H9 (cell line): ENCODE measurements around the gene MICU2. TPM values are rescaled to one million over a fixed set of nuclear protein-coding genes. Genes with fewer than 3 reads are reported as not detected.
"Not testable (repeated sequence)": the region's sequence is repeated elsewhere in the genome, so short reads cannot be mapped to it uniquely, and the experiment has no call there.

Experiments
- DNase-seq: peaks from one replicate; pipeline ENCODE4 v3.0.0-alpha.2; 2017
- H2AFZ ChIP-seq: one replicate; pipeline ENCODE4 v1.6.1; 2013; ENCODE audit warnings: mild to moderate bottlenecking, low read length, control low read depth, moderate library complexity
- H2AK5ac ChIP-seq: 2 replicates; pipeline ENCODE4 v1.6.1; 2013; ENCODE audit warnings: low read length, control low read depth, mixed read lengths; ENCODE audit not compliant: insufficient read length
- H2BK120ac ChIP-seq: one replicate; pipeline ENCODE4 v1.6.1; 2013; ENCODE audit warnings: low read depth, mild to moderate bottlenecking, low read length, control low read depth, inconsistent platforms; ENCODE audit not compliant: poor library complexity, severe bottlenecking
- H2BK12ac ChIP-seq: 2 replicates; pipeline ENCODE4 v1.6.1; 2013; ENCODE audit warnings: low read length, control low read depth, mixed read lengths, low read depth; ENCODE audit not compliant: insufficient read length
- H2BK15ac ChIP-seq: 2 replicates; pipeline ENCODE4 v1.6.1; 2013; ENCODE audit warnings: low read depth, low read length, control low read depth
- H2BK20ac ChIP-seq: one replicate; pipeline ENCODE4 v1.6.1; 2013; ENCODE audit warnings: low read depth, mild to moderate bottlenecking, low read length, control low read depth, inconsistent platforms; ENCODE audit not compliant: poor library complexity, severe bottlenecking
- H2BK5ac ChIP-seq: 2 replicates; pipeline ENCODE4 v1.6.1; 2013; ENCODE audit warnings: low read length, control low read depth, mixed read lengths; ENCODE audit not compliant: insufficient read length
- H3K14ac ChIP-seq: 2 replicates; pipeline ENCODE4 v1.6.1; 2013; ENCODE audit warnings: low read length, control low read depth; ENCODE audit not compliant: insufficient read depth
- H3K18ac ChIP-seq: 2 replicates; pipeline ENCODE4 v1.6.1; 2013; ENCODE audit warnings: low read depth, mild to moderate bottlenecking, mixed read lengths, low read length, control low read depth; ENCODE audit not compliant: insufficient read length
- H3K23ac ChIP-seq: 2 replicates; pipeline ENCODE4 v1.6.1; 2013; ENCODE audit warnings: low read length, control low read depth, mixed read lengths, low read depth; ENCODE audit not compliant: insufficient read length
- H3K23me2 ChIP-seq: 2 replicates; pipeline ENCODE4 v1.6.1; 2013; ENCODE audit warnings: low read depth, mild to moderate bottlenecking, mixed read lengths, low read length, control low read depth; ENCODE audit not compliant: insufficient read length, poor library complexity, severe bottlenecking
- H3K27ac ChIP-seq: 2 replicates; pipeline ENCODE4 v1.5.1; 2013; ENCODE audit warnings: low read length, control low read depth, mixed read lengths, low read depth; ENCODE audit not compliant: insufficient read length
- H3K27me3 ChIP-seq: 2 replicates; pipeline ENCODE4 v1.6.1; 2013; ENCODE audit warnings: low read length, control low read depth, inconsistent platforms; ENCODE audit not compliant: insufficient read depth
- H3K4ac ChIP-seq: 2 replicates; pipeline ENCODE4 v1.6.1; 2013; ENCODE audit warnings: low read depth, mild to moderate bottlenecking, control low read depth, inconsistent platforms, low read length, moderate library complexity
- H3K4me1 ChIP-seq: 2 replicates; pipeline ENCODE4 v1.6.1; 2013; ENCODE audit warnings: low read length, control low read depth, inconsistent platforms; ENCODE audit not compliant: insufficient read depth
- H3K4me2 ChIP-seq: 2 replicates; pipeline ENCODE4 v1.6.1; 2013; ENCODE audit warnings: low read length, control low read depth, mixed read lengths; ENCODE audit not compliant: insufficient read length, insufficient read depth
- H3K56ac ChIP-seq: 2 replicates; pipeline ENCODE4 v1.6.1; 2013; ENCODE audit warnings: low read depth, mild to moderate bottlenecking, mixed read lengths, low read length, control low read depth; ENCODE audit not compliant: insufficient read length
- H3K79me1 ChIP-seq: 2 replicates; pipeline ENCODE4 v1.6.1; 2013; ENCODE audit warnings: low read depth, mild to moderate bottlenecking, moderate library complexity, low read length, control low read depth, inconsistent platforms; ENCODE audit not compliant: insufficient read depth, poor library complexity, severe bottlenecking
- H3K79me2 ChIP-seq: 2 replicates; pipeline ENCODE4 v1.6.1; 2013; ENCODE audit warnings: low read length, control low read depth, inconsistent platforms; ENCODE audit not compliant: insufficient read depth
- H3K9ac ChIP-seq: 2 replicates; pipeline ENCODE4 v1.6.1; 2013; ENCODE audit warnings: low read length, control low read depth, mixed read lengths; ENCODE audit not compliant: insufficient read length; ENCODE audit errors: extremely low read depth
- H3K9me3 ChIP-seq: one replicate; pipeline ENCODE4 v1.6.1; 2013; ENCODE audit warnings: low read depth, low read length, inconsistent platforms; ENCODE audit not compliant: control insufficient read depth
- H3T11ph ChIP-seq: one replicate; pipeline ENCODE4 v1.6.1; 2013; ENCODE audit warnings: mild to moderate bottlenecking, low read length, control low read depth, inconsistent platforms
- H4K20me1 ChIP-seq: one replicate; pipeline ENCODE4 v1.6.1; 2013; ENCODE audit not compliant: control insufficient read depth, insufficient read length, insufficient read depth
- H4K5ac ChIP-seq: 2 replicates; pipeline ENCODE4 v1.6.1; 2013; ENCODE audit warnings: low read depth, mild to moderate bottlenecking, mixed read lengths, low read length, control low read depth; ENCODE audit not compliant: insufficient read length
- H4K8ac ChIP-seq: replicated peaks from 2 replicates; pipeline ENCODE4 v1.6.1; 2013; ENCODE audit warnings: low read length, control low read depth, mixed read lengths, low read depth; ENCODE audit not compliant: insufficient read length
- H4K91ac ChIP-seq: 2 replicates; pipeline ENCODE4 v1.6.1; 2013; ENCODE audit warnings: low read depth, mild to moderate bottlenecking, moderate library complexity, mixed read lengths, low read length, control low read depth; ENCODE audit not compliant: insufficient read length
- H3K27ac Mint-ChIP-seq, 3 experiments: 2 replicates in 2 of 3; 3 replicates in 1 of 3; pipeline ENCODE4 v1.8.0; 2020 to 2021; ENCODE audit warnings: mixed read lengths in 3 of 3, mild to moderate bottlenecking in 1 of 3, moderate library complexity in 1 of 3
- H3K27me3 Mint-ChIP-seq: 2 replicates; pipeline ENCODE4 v1.8.0; 2021; ENCODE audit warnings: low read depth, mild to moderate bottlenecking, moderate library complexity, mixed read lengths
- H3K36me3 Mint-ChIP-seq, 3 experiments: 2 replicates in 2 of 3; 3 replicates in 1 of 3; pipeline ENCODE4 v1.8.0; 2020 to 2021; ENCODE audit warnings: low read depth in 3 of 3, mixed read lengths in 3 of 3; ENCODE audit not compliant: insufficient read depth in 1 of 3
- H3K4me1 Mint-ChIP-seq, 2 experiments: 2 replicates each; pipeline ENCODE4 v1.8.0; 2020; ENCODE audit warnings: mixed read lengths in 2 of 2
- H3K4me3 Mint-ChIP-seq, 2 experiments: 2 replicates in 1 of 2; 3 replicates in 1 of 2; pipeline ENCODE4 v1.8.0; 2020 to 2021; ENCODE audit warnings: mild to moderate bottlenecking in 2 of 2, mixed read lengths in 2 of 2, moderate library complexity in 1 of 2
- H3K9me3 Mint-ChIP-seq, 2 experiments: 2 replicates in 1 of 2; 3 replicates in 1 of 2; pipeline ENCODE4 v1.8.0; 2020; ENCODE audit warnings: mild to moderate bottlenecking in 2 of 2, mixed read lengths in 2 of 2, moderate library complexity in 1 of 2
- WGBS: extraction: QIAGEN DNeasy Blood & Tissue Kit; methylation state at CpG from one replicate; pipeline ENCODE4 v1.1.7; 2013; ENCODE audit warnings: missing lambda C conversion rate, low lambda C conversion rate, mixed read lengths; ENCODE audit not compliant: insufficient read length; ENCODE audit errors: extremely low coverage; 5-methylcytosine and 5-hydroxymethylcytosine counted together
- total RNA-seq: library from RNA; stranded (reverse); gene quantifications from 2 replicates; pipeline ENCODE4 v1.2.1, GENCODE V29; 2021
- TF ChIP-seq, protein P1 (sequence below): fragments of 200-600 bp; sonication (generic); conservative IDR thresholded peaks from 3 replicates; pipeline ENCODE4 v1.8.0; 2021; ENCODE audit warnings: antibody characterized with exemption, mild to moderate bottlenecking

MICU2 gene
- total RNA-seq, 1 experiment from 2014 or later, result 38.4 TPM

DNA sequence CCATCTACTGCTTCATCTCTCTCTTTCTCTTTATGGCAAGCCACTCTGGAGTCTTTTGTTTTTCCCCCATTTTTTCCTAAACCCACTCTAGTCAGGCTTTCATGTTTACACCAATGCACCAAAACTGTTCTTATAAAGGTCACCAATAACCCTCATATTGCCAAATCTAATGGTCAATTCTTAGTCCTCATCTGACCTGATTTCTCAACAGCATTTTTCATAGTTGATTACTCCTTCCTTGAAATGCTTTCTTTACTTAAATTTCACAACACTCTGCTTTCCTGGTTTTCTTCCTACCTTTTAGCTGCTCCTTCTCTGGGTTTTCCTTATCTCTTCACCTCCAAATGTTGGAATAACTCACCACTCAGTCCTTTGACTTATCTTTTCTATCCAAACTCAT, 47.9 kb downstream of the MICU2 start:
- H3K4me1 ChIP-seq, result no peaks in the 10 kb centered on the region
- no peak overlapping the region for H3K27ac ChIP-seq

DNA sequence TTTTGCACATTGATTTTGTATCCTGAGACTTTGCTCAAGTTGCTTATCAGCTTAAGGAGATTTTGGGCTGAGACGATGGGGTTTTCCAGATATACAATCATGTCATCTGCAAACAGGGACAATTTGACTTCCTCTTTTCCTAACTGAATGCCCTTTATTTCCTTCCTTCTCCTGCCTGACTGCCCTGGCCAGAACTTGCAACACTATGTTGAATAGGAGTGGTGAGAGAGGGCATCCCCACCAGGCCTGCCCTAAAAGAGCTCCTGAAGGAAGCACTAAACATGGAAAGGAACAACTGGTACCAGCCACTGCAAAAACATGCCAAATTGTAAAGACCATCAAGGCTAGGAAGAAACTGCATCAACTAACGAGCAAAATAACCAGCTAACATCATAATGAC, 50.7 kb downstream of the MICU2 start:
- H3K27ac ChIP-seq, H3K4me1 Mint-ChIP-seq, H2BK12ac ChIP-seq, H3K23me2 ChIP-seq, H2BK5ac ChIP-seq, H3K4me1 ChIP-seq, H3K56ac ChIP-seq, H2BK15ac ChIP-seq, H3K27me3 Mint-ChIP-seq, H3K27me3 ChIP-seq, H3K23ac ChIP-seq, H4K8ac ChIP-seq, H3K4me3 Mint-ChIP-seq, H3K9me3 Mint-ChIP-seq, H3T11ph ChIP-seq, H3K4me2 ChIP-seq, H3K14ac ChIP-seq, H2AK5ac ChIP-seq, H3K18ac ChIP-seq, H4K5ac ChIP-seq, H3K79me2 ChIP-seq, H2AFZ ChIP-seq, H2BK20ac ChIP-seq, H3K4ac ChIP-seq, H4K91ac ChIP-seq, H2BK120ac ChIP-seq, H3K9ac ChIP-seq, DNase-seq, H4K20me1 ChIP-seq, H3K9me3 ChIP-seq, H3K79me1 ChIP-seq: not testable (repeated sequence)
- H3K36me3 Mint-ChIP-seq, result peaks cover 6 to 14% (median 11%) of the 10 kb centered on the region in 3 experiments
- H3K27ac Mint-ChIP-seq, result peak overlapping the region in 1 of 3 experiments; percentile 28; a peak in 1 of 7 replicates
- WGBS, result no CpG with 5 or more reads among the region's 2 CpGs

More for the DNA sequence above, 47.9 kb downstream of the MICU2 start:
- H3K79me2 ChIP-seq, result no peaks in the 10 kb centered on the region
- no peak overlapping the region for H3K23ac ChIP-seq
- no peak overlapping the region for H3K4me2 ChIP-seq
- H3K9ac ChIP-seq, result no peak overlapping the region
- H4K20me1 ChIP-seq, result no peaks in the 10 kb centered on the region
- H3K9me3 Mint-ChIP-seq, result peaks cover 0 to 7% of the 10 kb centered on the region in 2 experiments; a peak in 1 of 5 replicates
- no peak overlapping the region for H2BK120ac ChIP-seq
- peaks cover 5 to 8% of the 10 kb centered on the region in 2 experiments for H3K4me1 Mint-ChIP-seq
- TF ChIP-seq, protein P1, sequence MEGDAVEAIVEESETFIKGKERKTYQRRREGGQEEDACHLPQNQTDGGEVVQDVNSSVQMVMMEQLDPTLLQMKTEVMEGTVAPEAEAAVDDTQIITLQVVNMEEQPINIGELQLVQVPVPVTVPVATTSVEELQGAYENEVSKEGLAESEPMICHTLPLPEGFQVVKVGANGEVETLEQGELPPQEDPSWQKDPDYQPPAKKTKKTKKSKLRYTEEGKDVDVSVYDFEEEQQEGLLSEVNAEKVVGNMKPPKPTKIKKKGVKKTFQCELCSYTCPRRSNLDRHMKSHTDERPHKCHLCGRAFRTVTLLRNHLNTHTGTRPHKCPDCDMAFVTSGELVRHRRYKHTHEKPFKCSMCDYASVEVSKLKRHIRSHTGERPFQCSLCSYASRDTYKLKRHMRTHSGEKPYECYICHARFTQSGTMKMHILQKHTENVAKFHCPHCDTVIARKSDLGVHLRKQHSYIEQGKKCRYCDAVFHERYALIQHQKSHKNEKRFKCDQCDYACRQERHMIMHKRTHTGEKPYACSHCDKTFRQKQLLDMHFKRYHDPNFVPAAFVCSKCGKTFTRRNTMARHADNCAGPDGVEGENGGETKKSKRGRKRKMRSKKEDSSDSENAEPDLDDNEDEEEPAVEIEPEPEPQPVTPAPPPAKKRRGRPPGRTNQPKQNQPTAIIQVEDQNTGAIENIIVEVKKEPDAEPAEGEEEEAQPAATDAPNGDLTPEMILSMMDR, result no peak
- no peak overlapping the region for H2BK15ac ChIP-seq
- no peak overlapping the region for H3K4me3 Mint-ChIP-seq
- H3K9me3 ChIP-seq, result no peaks in the 10 kb centered on the region
- no peak for DNase-seq
- no peaks in the 10 kb centered on the region for H3K27me3 ChIP-seq
- H3K79me1 ChIP-seq, result no peaks in the 10 kb centered on the region
- no peaks in the 10 kb centered on the region for H3K23me2 ChIP-seq
- H2AFZ ChIP-seq, result no peak overlapping the region
- H3K4ac ChIP-seq, result no peak overlapping the region
- H4K91ac ChIP-seq, result no peak overlapping the region
- H2BK20ac ChIP-seq, result no peak overlapping the region
- no peak overlapping the region for H3K27ac Mint-ChIP-seq
- H2BK12ac ChIP-seq, result no peak overlapping the region
- H3K18ac ChIP-seq, result no peak overlapping the region
- H3T11ph ChIP-seq, result no peak overlapping the region
- H3K36me3 Mint-ChIP-seq, result peaks cover 6 to 19% (median 11%) of the 10 kb centered on the region in 3 experiments
- no peak overlapping the region for H4K5ac ChIP-seq
- H3K14ac ChIP-seq, result no peak overlapping the region
- H3K56ac ChIP-seq, result no peak overlapping the region
- H2AK5ac ChIP-seq, result no peak overlapping the region
- H2BK5ac ChIP-seq, result no peak overlapping the region
- H3K27me3 Mint-ChIP-seq, result no peaks in the 10 kb centered on the region
- H4K8ac ChIP-seq, result no peak overlapping the region
